Spinal cord (tissue), 10 donors: ENCODE results near the gene GREB1L. TPM values are rescaled to one million over a fixed set of nuclear protein-coding genes. Genes with fewer than 3 reads are reported as not detected.
A peak's percentile ranks its signal among the peaks of the same experiment; 100 is the strongest.

Experiments
- DNase-seq, 6 donors: peaks; one replicate each; pipeline versions ENCODE4 v3.0.0 to v3.0.0-alpha.2; 2013 to 2015; ENCODE audit warnings: low spot score in 6 of 6, low read depth in 4 of 6
- H3K27ac ChIP-seq: one replicate; pipeline ENCODE4 v1.5.1; 2013; ENCODE audit warnings: low read depth, low read length, control low read depth
- H3K27me3 ChIP-seq: one replicate; pipeline ENCODE4 v1.6.1; 2013; ENCODE audit warnings: low read length; ENCODE audit not compliant: control insufficient read depth, insufficient read depth
- H3K36me3 ChIP-seq: one replicate; pipeline ENCODE4 v1.6.1; 2013; ENCODE audit warnings: low read length; ENCODE audit not compliant: control insufficient read depth, insufficient read depth
- H3K4me1 ChIP-seq: one replicate; pipeline ENCODE4 v1.6.1; 2013; ENCODE audit warnings: low read length; ENCODE audit not compliant: control insufficient read depth, insufficient read depth
- H3K4me3 ChIP-seq: one replicate; pipeline ENCODE4 v1.5.1; 2013; ENCODE audit warnings: low read depth, low read length, control low read depth
- H3K9me3 ChIP-seq: one replicate; pipeline ENCODE4 v1.6.1; 2013; ENCODE audit warnings: low read length; ENCODE audit not compliant: control insufficient read depth, insufficient read depth
- WGBS: methylation state at CpG from one replicate; pipeline ENCODE4 v1.1.5; 2013; ENCODE audit warnings: missing lambda C conversion rate; ENCODE audit not compliant: insufficient coverage; 5-methylcytosine and 5-hydroxymethylcytosine counted together
- polyA plus RNA-seq, 2 donors: library from polyadenylated mRNA; unstranded; fragments of 120-200 nt; gene quantifications; one replicate each; pipeline ENCODE4 v1.2.1, GENCODE V29; 2013; ENCODE audit not compliant: insufficient read length in 2 of 2
- total RNA-seq, 2 donors: library from RNA; depleted of rRNA in 1 of 2; stranded (reverse); fragments of 120-200 nt in 1 of 2; fragments of >200 nt in 1 of 2; gene quantifications; one replicate each; pipeline versions ENCODE4 v1.2.3 to v1.2.4, GENCODE V29; 2013 to 2014
- donor health status: healthy.

The GREB1L gene
- total and polyA plus RNA-seq, 4 donors: 4.6 to 13.8 (median 6.5) TPM

DNA sequence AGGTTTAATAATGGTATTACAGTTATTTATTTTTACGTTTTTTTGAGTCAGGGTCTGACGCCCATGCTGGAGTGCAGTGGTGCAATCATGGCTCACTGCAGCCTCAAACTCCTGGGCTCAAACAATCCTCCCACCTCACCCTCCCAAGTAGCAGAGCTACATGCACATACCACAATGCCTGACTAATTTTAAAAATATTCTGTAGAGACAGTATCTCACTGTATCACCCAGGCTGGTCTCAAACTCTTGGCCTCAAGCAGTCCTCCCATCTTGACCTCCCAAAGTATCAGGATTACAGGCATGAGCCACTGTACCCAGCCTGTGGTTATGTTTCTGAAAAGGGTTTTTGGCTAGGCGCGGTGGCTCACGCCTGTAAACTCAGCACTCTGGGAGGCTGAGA, 237.7 kb downstream of the GREB1L start:
- Histone ChIP-seq H3K4me3 (no peak overlapping the region), H3K27me3 (no peaks in the 10 kb centered on the region), H3K9me3 (no peaks in the 10 kb centered on the region), H3K27ac (no peak overlapping the region), H3K36me3 (no peaks in the 10 kb centered on the region), H3K4me1 (no peaks in the 10 kb centered on the region)
- no CpG with 5 or more reads among the region's 5 CpGs for WGBS
- DNase-seq: no peak

GRCh38 chr18:21481739-21482138, 239.7 kb downstream of the GREB1L start:
- H3K9me3 ChIP-seq: no peaks in the 10 kb centered on the region
- 86% methylated on average over 1 of the region's 2 CpGs for WGBS
- H3K27me3 ChIP-seq: no peaks in the 10 kb centered on the region

GRCh38 chr18:21483051-21483450, 241.0 kb downstream of the GREB1L start:
- H3K36me3 ChIP-seq: no peaks in the 10 kb centered on the region
- H3K4me1 ChIP-seq: no peaks in the 10 kb centered on the region
- 95% methylated on average over 4 of the region's 5 CpGs for WGBS
- DNase-seq: no peak
- H3K27ac ChIP-seq: no peak overlapping the region
- no peak overlapping the region for H3K4me3 ChIP-seq
- no peaks in the 10 kb centered on the region for H3K9me3 ChIP-seq
- H3K27me3 ChIP-seq: no peaks in the 10 kb centered on the region

More at GRCh38 chr18:21481739-21482138, 239.7 kb downstream of the GREB1L start:
- Histone ChIP-seq H3K27ac (no peak overlapping the region), H3K4me1 (no peaks in the 10 kb centered on the region), H3K36me3 (no peaks in the 10 kb centered on the region), H3K4me3 (no peak overlapping the region)
- no peak for DNase-seq

DNA sequence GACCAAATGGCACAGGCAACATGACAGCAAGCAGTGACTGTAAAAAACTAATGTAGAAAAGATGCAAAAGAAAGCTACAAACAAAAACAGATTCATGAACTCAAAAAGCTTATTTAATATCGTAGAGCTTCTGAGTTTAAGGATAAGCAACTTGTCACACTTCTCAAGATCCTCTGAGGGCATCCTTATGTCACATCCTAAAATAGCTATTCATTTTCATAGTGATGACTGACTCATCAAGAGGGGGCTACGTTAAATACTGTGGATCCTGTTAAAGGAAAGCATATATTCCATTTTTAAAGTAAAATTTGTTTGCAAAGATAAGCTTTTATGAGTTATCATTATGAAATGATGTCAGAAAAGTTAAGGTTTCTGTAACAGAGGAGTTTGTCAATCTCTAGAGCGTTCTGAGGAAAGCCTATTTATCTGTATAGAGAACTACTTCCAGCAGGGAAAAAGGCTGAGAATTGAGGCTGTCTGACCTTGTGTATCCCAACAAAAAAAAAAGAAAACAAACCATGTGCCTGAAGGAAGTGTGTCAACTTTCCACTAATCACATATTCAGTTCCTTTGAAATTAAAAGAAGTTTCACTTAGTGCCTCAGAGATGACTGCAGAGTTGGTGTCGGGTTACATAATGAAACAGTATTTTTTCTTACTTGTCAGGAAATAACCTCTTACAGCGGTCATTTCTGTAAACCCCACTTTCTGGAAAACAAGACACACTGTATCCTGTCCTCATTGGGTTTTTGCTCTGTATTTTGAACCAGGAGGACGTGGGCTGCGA, 243.0 kb downstream of the GREB1L start:
- 59% methylated on average over 3 of the region's 7 CpGs for WGBS
- Histone ChIP-seq H3K4me1 (no peaks in the 10 kb centered on the region), H3K36me3 (peaks cover 4% of the 10 kb centered on the region), H3K9me3 (no peaks in the 10 kb centered on the region), H3K27ac (no peak overlapping the region), H3K4me3 (no peak overlapping the region), H3K27me3 (no peaks in the 10 kb centered on the region)
- no peak for DNase-seq

DNA sequence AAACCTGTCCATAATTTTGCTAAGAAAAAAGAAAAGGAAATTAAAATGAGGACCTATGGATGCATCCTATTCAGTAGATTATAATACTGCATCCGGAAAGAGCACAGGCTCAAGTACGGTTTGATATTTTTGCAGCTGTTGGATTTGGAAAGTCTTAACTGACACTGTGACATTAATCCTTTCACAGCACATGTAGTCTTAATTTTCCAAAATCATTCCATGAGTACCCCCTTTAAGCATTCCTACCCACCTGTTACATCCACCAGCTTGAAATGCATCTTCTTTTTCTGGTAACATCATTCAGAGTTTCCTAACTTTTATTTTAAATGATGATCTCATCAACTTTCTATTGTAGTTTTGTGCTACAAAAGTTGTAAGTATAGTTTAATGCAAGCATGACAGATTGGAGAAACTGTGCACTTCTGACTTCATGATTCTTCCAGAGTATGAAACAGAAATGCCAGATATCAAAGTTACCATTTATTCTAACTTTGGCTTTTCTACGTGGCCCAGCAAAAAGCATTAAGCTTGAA, 244.9 kb downstream of the GREB1L start:
- WGBS: no CpG with 5 or more reads among the region's 3 CpGs
- DNase-seq: no peak
- H3K27ac ChIP-seq: no peak overlapping the region

DNA sequence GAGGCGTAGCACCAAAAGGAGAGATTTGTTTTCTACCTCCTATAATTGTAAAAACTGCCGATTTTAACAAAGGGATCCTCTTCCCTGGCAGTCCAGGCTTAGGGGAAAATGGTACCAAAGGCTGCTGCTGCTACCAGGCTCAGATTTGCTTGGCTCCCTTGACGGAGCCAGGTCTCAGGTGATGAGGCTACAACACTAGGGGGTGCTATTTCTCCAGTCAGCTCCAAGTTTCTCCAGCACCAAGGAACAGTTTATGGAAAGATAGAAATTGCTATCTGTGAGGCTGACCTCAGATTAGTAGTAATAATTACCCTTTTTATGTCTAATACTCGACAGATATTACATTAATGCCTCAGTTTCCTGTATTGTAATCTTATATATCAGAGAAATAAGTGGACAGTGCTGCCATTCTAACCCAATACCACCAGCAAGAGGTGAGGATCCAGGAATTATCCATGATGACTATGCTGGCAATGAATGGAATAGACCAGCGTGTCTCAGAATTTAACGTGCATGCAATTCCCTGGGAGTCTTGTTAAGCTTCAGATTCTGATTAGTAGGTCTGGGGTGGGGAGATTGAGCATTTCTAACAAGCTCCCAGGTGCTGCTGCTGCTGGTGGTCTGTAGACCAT, 247.2 kb downstream of the GREB1L start:
- Histone ChIP-seq H3K4me3 (no peak overlapping the region), H3K27me3 (no peaks in the 10 kb centered on the region), H3K9me3 (no peaks in the 10 kb centered on the region), H3K36me3 (peaks cover 5% of the 10 kb centered on the region), H3K27ac (no peak overlapping the region), H3K4me1 (no peaks in the 10 kb centered on the region)
- whole genome bisulfite sequencing: 57% methylated on average over 4 of the region's 6 CpGs
- DNase-seq: peak in 2 of 6 donors; percentile 57 to 59

More for the DNA sequence above, 244.9 kb downstream of the GREB1L start:
- Histone ChIP-seq H3K4me1 (no peaks in the 10 kb centered on the region), H3K4me3 (no peak overlapping the region), H3K27me3 (no peaks in the 10 kb centered on the region), H3K9me3 (no peaks in the 10 kb centered on the region), H3K36me3 (peaks cover 5% of the 10 kb centered on the region)

GRCh38 chr18:21489919-21490495, 248.0 kb downstream of the GREB1L start:
- Histone ChIP-seq H3K4me3 (no peak overlapping the region), H3K27me3 (no peaks in the 10 kb centered on the region), H3K36me3 (peaks cover 5% of the 10 kb centered on the region), H3K9me3 (no peaks in the 10 kb centered on the region), H3K4me1 (no peaks in the 10 kb centered on the region), H3K27ac (no peak overlapping the region)
- 97% methylated on average over 11 of the region's 15 CpGs for WGBS
- DNase-seq: no peak

DNA sequence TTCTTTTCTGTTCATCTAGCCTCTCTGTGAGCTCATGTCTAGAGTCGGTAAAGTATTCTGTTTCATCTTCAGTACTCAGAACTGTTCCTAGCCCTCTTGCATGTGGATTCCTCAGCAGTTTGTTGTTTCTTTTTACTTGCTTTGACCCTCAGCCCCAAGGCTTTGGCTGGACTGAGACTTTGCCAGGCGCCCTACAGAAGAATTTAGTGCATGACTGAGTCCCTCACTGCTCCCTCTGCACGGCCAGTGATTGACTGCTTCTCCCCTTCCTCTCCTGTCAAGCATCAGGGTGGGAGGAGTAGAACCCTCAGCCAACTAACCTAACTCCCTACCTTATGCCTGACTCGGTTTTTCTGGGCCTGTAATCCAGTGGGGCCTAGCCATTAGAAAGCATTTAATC, 248.7 kb downstream of the GREB1L start:
- no peaks in the 10 kb centered on the region for H3K27me3 ChIP-seq

DNA sequence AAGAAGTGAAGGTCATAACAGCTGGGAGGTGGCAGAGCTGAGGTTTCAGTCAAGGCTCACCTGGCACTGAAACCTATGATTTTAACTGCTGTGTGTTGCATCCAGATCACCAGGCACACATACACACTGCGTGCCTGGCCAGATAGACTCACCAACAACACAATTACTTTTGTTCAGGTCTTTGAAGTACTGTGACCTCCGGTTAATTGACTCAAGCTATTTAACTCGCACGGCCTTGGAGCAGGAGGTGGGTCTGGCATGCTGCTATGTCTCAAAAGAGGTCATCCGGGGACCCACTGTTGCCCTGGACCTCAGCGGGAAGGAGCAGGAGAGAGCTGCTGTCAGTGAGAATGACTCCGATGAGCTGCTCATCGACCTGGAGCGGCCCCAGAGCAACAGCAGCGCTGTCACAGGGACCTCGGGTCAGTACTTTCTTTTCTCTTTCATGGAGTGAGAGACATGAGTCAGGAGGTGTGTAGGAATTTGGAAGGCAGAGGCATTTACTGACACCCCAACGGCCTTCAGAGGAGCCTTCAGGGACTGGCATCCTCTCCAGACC, 254.3 kb downstream of the GREB1L start:
- no peak overlapping the region for H3K27ac ChIP-seq
- no peak for DNase-seq
- WGBS: 56% methylated on average over 11 of the region's 12 CpGs

More for the DNA sequence above, 248.7 kb downstream of the GREB1L start:
- Histone ChIP-seq H3K4me3 (no peak overlapping the region), H3K27ac (no peak overlapping the region), H3K4me1 (no peaks in the 10 kb centered on the region), H3K36me3 (peaks cover 5% of the 10 kb centered on the region), H3K9me3 (no peaks in the 10 kb centered on the region)
- DNase-seq: peak in 1 of 6 donors; percentile 8
- 54% methylated on average over 2 of the region's 4 CpGs for WGBS

More for the DNA sequence above, 254.3 kb downstream of the GREB1L start:
- H3K9me3 ChIP-seq: no peaks in the 10 kb centered on the region
- H3K36me3 ChIP-seq: peaks cover 30% of the 10 kb centered on the region
- H3K27me3 ChIP-seq: no peaks in the 10 kb centered on the region
- H3K4me3 ChIP-seq: no peak overlapping the region
- no peaks in the 10 kb centered on the region for H3K4me1 ChIP-seq
